Activated CD4-positive, alpha-beta T cell treated with anti-CD3 and anti-CD28 coated beads for 48 hours (primary cell): Measurements from ENCODE around the gene ATP6V0C.
A peak's percentile ranks its signal among the peaks of the same experiment; 100 is the strongest.
"Not testable (repeated sequence)": the region's sequence is repeated elsewhere in the genome, so short reads cannot be mapped to it uniquely, and the experiment has no call there.

ENCODE experiments used
- DNase-seq: peaks from one replicate; pipeline ENCODE4 v3.0.0-alpha.2; 2020

ATP6V0C gene

GRCh38 chr16:2560131-2560797 lies 46.5 kb downstream of the ATP6V0C start:
- DNase-seq = not testable (repeated sequence)

- DNase-seq = peak; percentile 86
Measured at GRCh38 chr16:2560798-2561133, 47.0 kb downstream of the ATP6V0C start.

GRCh38 chr16:2567506-2567905 lies 53.8 kb downstream of the ATP6V0C start:
- DNase-seq = not testable (repeated sequence)

DNA sequence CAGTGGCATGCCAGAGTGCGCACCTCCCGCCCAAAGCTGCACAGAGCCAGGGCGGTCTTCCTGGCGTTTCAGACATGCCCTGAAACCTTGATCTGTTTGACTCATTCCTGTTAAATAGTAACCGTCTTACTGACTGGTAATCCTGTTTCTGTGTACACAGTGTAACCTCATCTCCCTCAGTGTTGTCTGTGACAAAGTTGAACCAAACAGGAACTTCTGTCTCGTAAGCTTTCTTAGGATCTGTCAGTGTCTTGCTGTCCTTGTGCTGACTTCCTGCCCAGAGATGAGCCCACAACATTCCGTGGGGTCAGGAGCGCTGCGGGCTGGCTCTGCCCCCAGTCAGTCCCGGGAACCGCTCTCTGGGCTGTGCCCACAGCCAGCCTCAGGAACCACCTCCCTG lies 54.8 kb downstream of the ATP6V0C start:
- DNase-seq = not testable (repeated sequence)
